HG03469 (cell line): Measurements from ENCODE around the gene ZNF778.

Experiments
- ATAC-seq: cut with Tn5 transposase; IDR thresholded peaks from one replicate; pipeline ENCODE4 v1.9.1; 2021; ENCODE audit warnings: mild to moderate bottlenecking, moderate library complexity, moderate number of reproducible peaks; ENCODE audit not compliant: unreplicated experiment

Gene ZNF778

DNA sequence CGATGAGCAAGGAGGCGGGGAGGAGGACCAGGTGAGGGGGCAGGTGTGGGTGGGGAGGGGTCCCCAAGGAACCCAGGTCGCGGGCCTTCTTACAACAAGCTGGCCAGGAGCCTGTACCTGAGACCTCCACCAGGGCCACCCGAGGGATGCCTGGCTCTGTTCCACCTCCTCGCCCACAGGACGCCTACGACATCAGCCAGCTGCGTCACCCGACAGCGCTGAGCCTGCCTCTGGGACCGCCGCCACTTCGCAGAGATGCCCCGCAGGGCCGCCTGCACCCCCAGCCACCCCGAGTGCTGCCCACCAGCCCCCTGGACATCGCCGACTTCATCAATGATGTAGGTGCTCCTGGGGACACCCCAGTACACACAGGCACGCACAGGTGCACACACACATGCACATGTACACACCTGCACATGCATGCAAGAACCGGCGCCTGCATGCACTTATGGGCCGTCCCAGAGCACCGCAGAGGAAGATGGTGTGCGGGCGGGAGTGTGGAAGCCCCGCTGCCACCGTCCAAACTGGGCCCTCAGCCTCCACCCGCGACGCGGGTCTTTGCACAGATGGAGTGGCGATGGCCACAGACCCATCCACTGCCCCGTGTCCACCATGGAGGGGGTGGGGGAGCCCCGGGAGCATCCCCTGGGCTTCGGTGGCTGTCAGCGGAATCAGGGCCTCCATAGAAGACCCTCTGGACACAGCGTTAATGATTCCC, 23.8 kb upstream of the ZNF778 start:
- ATAC-seq, result no peak

DNA sequence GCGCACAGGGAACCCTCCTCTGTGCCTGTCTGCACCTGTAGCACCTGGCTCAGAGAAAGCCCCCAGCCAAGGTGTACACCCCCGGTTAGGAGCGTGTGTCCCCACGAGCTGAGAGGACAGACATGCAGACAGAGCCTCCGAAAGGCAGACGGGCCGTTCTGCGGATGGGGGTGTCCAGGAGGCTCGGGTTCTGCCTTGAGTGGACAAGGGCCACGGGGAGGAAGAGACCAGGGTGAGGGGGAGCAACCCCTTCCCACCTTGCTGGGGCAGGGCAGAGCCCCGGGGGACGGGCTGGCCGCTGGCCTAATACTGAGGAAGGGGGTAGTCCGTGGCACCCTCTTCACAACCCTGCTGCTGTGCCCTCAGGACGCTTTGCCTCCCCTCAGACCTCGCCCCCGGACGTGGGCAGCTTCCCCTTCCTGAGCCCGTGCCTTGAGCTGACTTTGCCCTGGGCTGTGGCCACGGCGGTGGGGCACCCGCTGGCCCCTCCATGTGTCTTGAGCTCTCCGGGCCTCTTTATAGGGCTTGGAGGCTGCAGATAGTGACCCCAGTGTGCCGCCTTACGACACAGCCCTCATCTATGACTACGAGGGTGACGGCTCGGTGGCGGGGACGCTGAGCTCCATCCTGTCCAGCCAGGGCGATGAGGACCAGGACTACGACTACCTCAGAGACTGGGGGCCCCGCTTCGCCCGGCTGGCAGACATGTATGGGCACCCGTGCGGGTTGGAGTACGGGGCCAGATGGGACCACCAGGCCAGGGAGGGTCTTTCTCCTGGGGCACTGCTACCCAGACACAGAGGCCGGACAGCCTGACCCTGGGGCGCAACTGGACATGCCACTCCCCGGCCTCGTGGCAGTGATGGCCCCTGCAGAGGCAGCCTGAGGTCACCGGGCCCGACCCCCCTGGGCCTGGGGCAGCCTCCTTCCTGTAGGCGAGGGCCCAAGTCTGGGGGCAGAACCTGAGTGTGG, 22.9 kb upstream of the ZNF778 start:
- no peak for ATAC-seq

DNA sequence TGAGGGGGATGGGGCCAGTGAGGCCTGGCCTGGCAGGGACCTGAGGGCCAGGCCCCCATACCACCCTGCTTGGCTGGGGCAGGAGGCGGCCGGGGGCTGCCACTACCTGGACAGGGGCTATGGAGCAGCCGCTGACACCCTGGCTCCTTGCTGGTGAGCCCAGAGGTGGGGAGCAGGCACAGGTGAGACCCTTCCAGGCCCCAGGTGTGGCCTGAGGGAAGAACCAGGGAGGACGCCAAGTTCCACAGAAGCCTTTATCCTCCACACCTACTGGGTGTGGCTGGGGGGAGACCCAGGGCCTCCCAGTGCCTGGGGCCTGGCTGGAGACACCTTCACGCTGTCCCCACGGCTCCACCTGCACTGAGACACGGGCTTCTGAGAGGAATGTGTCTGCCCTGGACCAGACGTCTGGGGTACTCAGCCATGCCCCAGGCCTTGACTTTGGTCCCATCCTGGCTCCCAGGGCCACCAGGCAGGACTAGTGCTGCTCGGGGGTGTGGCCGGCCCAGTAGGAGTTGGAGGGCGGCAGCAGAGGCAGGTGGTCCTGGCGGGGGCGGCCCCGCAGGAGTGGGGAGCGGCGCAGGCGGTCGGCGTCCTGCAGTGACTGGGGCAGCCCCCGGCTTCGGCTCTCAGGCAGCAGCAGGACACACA, 21.9 kb upstream of the ZNF778 start:
- no peak for ATAC-seq

GRCh38 chr16:89197033-89197632, 20.4 kb upstream of the ZNF778 start:
- no peak for ATAC-seq

DNA sequence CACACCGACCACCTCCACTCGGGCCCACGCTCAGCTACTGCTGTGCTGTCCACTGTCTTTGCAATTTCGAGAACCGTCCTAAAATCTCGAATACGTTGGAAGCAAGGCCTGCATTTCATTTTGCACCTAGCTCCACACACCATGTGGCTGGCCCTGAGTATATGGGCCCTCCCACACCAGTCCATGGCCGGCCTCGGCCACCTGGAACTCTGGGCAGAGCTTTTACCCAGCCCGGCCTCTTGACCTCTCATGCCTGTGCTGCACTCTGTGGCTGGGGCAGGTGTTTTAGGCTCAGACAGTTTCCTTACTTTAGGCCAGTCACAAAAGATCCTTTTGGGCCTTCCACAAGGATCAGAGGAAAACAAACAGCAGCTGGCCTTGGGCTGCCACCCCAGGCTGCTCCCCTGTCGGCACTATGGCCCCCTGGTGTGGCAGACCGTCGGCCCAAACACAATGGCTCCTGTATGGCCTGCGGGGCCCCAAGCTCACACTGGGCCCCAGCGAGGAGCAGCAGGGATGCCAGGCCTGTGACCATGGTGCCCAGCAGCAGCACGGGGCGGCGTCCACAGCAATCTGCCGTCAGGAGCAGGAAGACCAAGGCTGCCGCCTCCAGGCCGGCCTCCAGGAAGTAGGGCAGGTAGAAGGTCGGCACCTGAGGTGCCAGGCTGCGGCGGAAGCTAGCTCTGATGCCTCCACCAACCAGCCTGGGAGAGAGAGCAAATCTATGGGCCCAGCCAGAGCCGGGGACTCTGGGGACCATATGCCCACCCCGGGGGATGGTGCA, 19.7 kb upstream of the ZNF778 start:
- no peak for ATAC-seq

- no peak for ATAC-seq
Measured at GRCh38 chr16:89198417-89199240, 18.9 kb upstream of the ZNF778 start.

DNA sequence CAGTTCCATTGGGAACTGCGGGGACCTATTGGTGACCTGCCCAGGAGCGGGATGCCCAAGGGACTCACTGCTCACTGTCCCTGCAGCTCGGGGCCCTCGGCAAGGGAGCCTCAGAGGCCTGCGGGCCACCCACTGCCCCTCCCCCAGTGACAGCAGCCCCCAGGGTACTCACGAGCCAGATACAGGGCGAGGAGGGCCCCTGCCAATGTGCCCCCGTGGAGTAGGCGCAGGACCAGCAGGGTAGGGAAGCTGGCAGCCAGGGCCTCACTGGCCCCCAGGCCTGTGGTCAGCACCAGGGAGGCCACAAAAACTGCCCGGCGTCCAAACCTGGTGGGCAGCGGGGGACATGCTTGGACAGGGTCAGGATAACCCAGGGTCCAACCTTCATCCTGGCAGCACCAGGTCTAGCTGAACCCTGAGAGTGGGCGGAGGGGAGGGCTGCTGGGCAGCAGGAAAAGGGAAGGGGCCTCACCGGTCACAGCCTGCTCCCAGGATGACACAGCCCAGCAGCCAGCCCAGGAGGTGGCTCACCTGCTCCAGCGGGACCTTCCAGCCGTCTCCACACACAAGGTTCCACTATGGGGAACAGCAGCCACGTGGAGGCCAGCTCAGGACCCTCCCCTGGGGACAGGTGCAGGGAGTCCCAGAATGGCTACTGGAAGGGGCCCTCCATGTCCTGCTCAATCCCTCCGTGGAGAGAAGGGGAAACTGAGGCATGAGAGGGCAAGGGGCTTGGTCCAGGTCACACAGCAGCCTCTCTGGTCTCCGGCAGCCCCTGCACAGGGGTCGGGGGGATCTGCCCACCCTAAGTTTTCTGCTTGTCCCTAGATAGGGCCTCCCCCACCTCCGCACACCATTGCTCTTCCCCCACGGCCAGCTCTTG, 18.0 kb upstream of the ZNF778 start:
- ATAC-seq, result no peak

GRCh38 chr16:89200124-89200849, 17.2 kb upstream of the ZNF778 start, which contains the start of gene SLC22A31:
SLC22A31 (minus strand) TSS chr16:89200537; CDS start chr16:89200501, 36 bp downstream.
- ATAC-seq, result no peak

- ATAC-seq, result no peak
Measured at GRCh38 chr16:89200850-89201411, 16.6 kb upstream of the ZNF778 start.

- no peak for ATAC-seq
Measured at GRCh38 chr16:89201439-89202377, 15.8 kb upstream of the ZNF778 start.

DNA sequence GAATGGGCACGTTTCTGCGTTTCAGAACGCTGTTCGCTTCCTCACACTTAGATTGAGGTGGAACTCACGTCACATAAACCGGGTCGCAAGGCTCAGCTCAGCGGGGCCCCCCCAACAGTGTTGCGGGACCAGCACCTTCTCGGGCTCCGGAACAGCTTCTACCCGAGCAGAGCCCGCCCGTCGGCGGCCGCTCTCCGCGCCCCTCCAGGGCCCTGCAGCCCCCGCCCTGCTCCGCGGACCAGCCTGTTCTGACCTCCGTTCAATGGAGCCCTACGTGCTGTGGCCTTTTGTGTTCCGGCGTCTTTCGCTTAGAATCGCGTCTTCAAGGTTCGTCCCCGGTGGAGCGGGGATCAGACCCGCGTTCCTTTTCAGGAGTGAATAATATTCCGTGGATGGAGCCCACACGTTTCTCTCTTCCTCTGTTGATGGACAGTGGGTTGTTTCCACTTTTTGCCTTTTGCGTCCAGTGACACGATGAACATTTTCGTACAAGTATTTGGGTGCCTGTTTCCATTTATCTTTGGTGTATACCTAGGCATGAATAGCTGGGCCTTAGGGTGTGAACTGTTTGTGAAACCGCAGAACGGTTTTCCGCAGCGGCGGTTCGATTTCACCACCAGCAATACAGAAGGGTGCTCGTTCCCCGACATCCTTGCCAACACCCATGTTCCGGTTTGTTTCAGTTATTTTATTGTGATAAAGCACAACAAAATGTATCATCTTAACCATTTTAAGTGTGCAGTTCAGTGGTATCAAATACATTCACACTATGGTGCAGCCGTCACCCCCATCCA, 14.9 kb upstream of the ZNF778 start:
- ATAC-seq, result no peak

DNA sequence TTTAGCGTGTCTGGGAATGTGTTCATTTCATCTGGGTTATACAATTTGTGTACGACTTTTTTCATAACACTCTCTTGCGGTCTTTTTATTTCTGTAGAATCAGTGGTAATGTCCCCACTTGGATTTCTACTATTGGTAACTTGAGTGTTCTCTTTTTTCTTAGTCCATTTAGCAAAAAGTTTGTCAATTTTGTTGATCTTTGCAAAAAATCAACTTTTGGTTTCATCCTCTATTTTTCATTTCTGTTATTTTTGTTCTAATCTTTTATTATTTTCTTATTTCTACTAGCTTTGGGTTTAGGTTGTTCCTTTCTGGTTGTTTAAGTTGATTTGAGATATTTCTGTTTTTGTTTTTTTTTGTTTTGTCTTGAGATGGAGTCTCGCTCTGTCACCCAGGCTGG, 9.5 kb upstream of the ZNF778 start:
- no peak for ATAC-seq

GRCh38 chr16:89209522-89210044, 7.9 kb upstream of the ZNF778 start:
- no peak for ATAC-seq

- ATAC-seq, result no peak
Measured at GRCh38 chr16:89210165-89210903, 7.2 kb upstream of the ZNF778 start.
